ENCODE results near the gene PNMA6A. TPM values are rescaled to one million over a fixed set of nuclear protein-coding genes. Genes with fewer than 3 reads are reported as not detected.

PNMA6A gene
- total RNA-seq, 3 donors from 2014 or later = 0.26 to 2.6 (median 0.27) TPM

GRCh38 chrX:153049093-153049492, 23.2 kb upstream of the PNMA6A start:
- H3K4me1 ChIP-seq (ENCODE audit: low read depth) = no peaks in the 10 kb centered on the region
- no peaks in the 10 kb centered on the region for H3K36me3 ChIP-seq (ENCODE audit: low read depth)
- TF ChIP-seq CTCF (IDR thresholded peaks at IDR 0.05) = no peak
- DNase-seq (no peak), ATAC-seq (no peak)
- intact Hi-C loops (cut with DNase I, micrococcal nuclease) = no loop called here
- H3K9me3 ChIP-seq = no peaks in the 10 kb centered on the region
- H3K4me3 ChIP-seq = no peak overlapping the region

- TF ChIP-seq CTCF (IDR thresholded peaks at IDR 0.05) = no peak
- ATAC-seq (no peak), DNase-seq (no peak)
- H3K36me3 ChIP-seq (ENCODE audit: low read depth) = no peaks in the 10 kb centered on the region
- H3K4me3 ChIP-seq = no peak overlapping the region
- H3K9me3 ChIP-seq = no peaks in the 10 kb centered on the region
- intact Hi-C loops (cut with DNase I, micrococcal nuclease) = no loop called here
- no peaks in the 10 kb centered on the region for H3K4me1 ChIP-seq (ENCODE audit: low read depth)
These were observed 19.7 kb upstream of the PNMA6A start for GRCh38 chrX:153052534-153052933.

- TF ChIP-seq CTCF (IDR thresholded peaks at IDR 0.05) = no peak
- Histone ChIP-seq H3K9me3 (no peaks in the 10 kb centered on the region), H3K36me3 (ENCODE audit: low read depth) (no peaks in the 10 kb centered on the region), H3K4me1 (ENCODE audit: low read depth) (no peaks in the 10 kb centered on the region), H3K4me3 (no peak within 1 kb of the TSS)
- ATAC-seq (no peak), DNase-seq (no peak)
- intact Hi-C loops (cut with DNase I, micrococcal nuclease) = no loop called here
These were observed 16.1 kb upstream of the PNMA6A start, which contains the start of gene PNMA3 for GRCh38 chrX:153055871-153056749. PNMA3 (plus strand) TSS chrX:153056470; CDS start chrX:153057056, 586 bp downstream.

GRCh38 chrX:153057281-153057680, 15.0 kb upstream of the PNMA6A start:
- Histone ChIP-seq H3K4me1 (ENCODE audit: low read depth) (no peaks in the 10 kb centered on the region), H3K9me3 (no peaks in the 10 kb centered on the region), H3K4me3 (no peak overlapping the region), H3K36me3 (ENCODE audit: low read depth) (no peaks in the 10 kb centered on the region)
- ATAC-seq = no peak
- no peak for DNase-seq
- intact Hi-C loops (cut with DNase I, micrococcal nuclease) = no loop called here
- no peak for TF ChIP-seq CTCF (IDR thresholded peaks at IDR 0.05)

GRCh38 chrX:153059191-153060094, 12.8 kb upstream of the PNMA6A start:
- intact Hi-C loops (cut with DNase I, micrococcal nuclease) = no loop called here
- no peak for ATAC-seq
- no peaks in the 10 kb centered on the region for H3K9me3 ChIP-seq

More at GRCh38 chrX:153059191-153060094, 12.8 kb upstream of the PNMA6A start:
- Histone ChIP-seq H3K4me1 (ENCODE audit: low read depth) (no peaks in the 10 kb centered on the region), H3K36me3 (ENCODE audit: low read depth) (no peaks in the 10 kb centered on the region), H3K4me3 (no peak overlapping the region)
- no peak for DNase-seq
- no peak for TF ChIP-seq CTCF (IDR thresholded peaks at IDR 0.05)

Data from mucosa of descending colon (tissue), 3 donors.